OCI-LY7 (cell line): ENCODE results near the gene RINL. TPM values are rescaled to one million over a fixed set of nuclear protein-coding genes. Genes with fewer than 3 reads are reported as not detected.

Experiments used
- BruUV-seq: library from RNA; stranded (reverse); fragments of 400-500 nt; replicated peaks from 2 replicates; lab custom pipeline; 2021; lab: Mats Ljungman, UMichigan
- CTCF ChIA-PET: fragments of 300-600 bp; sonication (Branson Sonifier 250); formaldehyde crosslinking; loops from one replicate; lab custom pipeline; 2022; ENCODE audit warnings: antibody characterized with exemption; ENCODE audit not compliant: unreplicated experiment; lab: Charles Lee
- POLR2A ChIA-PET: fragments of 300-600 bp; sonication (Branson Sonifier 250); formaldehyde crosslinking; loops from one replicate; lab custom pipeline; 2022; ENCODE audit warnings: antibody characterized with exemption; lab: Charles Lee
- DNase-seq: peaks from one replicate; pipeline ENCODE4 v3.0.0-alpha.2; 2015; ENCODE audit warnings: low spot score
- H2AFZ ChIP-seq: fragments of 200-600 bp; sonication (generic), shearing (Covaris generic); 2 replicates; pipeline ENCODE4 v1.6.1; 2014; ENCODE audit warnings: mild to moderate bottlenecking, antibody characterized with exemption, low read length, moderate library complexity
- H3K27ac ChIP-seq: fragments of 200-600 bp; sonication (generic); 2 replicates; pipeline ENCODE4 v1.5.1; 2014; ENCODE audit warnings: mixed run types, low read depth, mild to moderate bottlenecking, moderate library complexity, low read length, inconsistent platforms; ENCODE audit not compliant: poor library complexity, severe bottlenecking
- H3K36me3 ChIP-seq: fragments of 200-600 bp; sonication (generic); 2 replicates; pipeline ENCODE4 v1.6.1; 2014; ENCODE audit warnings: mild to moderate bottlenecking, antibody characterized with exemption, low read length, moderate library complexity, mixed read lengths; ENCODE audit not compliant: insufficient read depth
- H3K4me1 ChIP-seq: fragments of 200-600 bp; sonication (generic); 2 replicates; pipeline ENCODE4 v1.5.1; 2014; ENCODE audit warnings: mild to moderate bottlenecking, low read length; ENCODE audit not compliant: insufficient read depth, poor library complexity, severe bottlenecking
- H3K4me2 ChIP-seq: fragments of 200-600 bp; sonication (generic); 2 replicates; pipeline ENCODE4 v1.6.1; 2014; ENCODE audit warnings: mild to moderate bottlenecking, low read length
- H3K4me3 ChIP-seq: fragments of 200-600 bp; sonication (generic); 2 replicates; pipeline ENCODE4 v1.5.1; 2014; ENCODE audit warnings: mild to moderate bottlenecking, low read depth, low read length; ENCODE audit not compliant: poor library complexity, severe bottlenecking
- H3K79me2 ChIP-seq: fragments of 200-600 bp; sonication (generic); 2 replicates; pipeline ENCODE4 v1.6.1; 2016; ENCODE audit warnings: low read depth, mild to moderate bottlenecking, low read length, moderate library complexity, mixed read lengths; ENCODE audit not compliant: insufficient read depth
- H3K9me2 ChIP-seq: fragments of 200-600 bp; sonication (generic); 2 replicates; pipeline ENCODE4 v1.6.1; 2016; ENCODE audit warnings: mild to moderate bottlenecking, low read length, mixed read lengths; ENCODE audit not compliant: insufficient read depth
- H3K9me3 ChIP-seq: fragments of 200-600 bp; sonication (generic); 2 replicates; pipeline ENCODE4 v1.6.1; 2014; ENCODE audit warnings: mild to moderate bottlenecking, mixed run types, low read length, mixed read lengths
- H4K20me1 ChIP-seq: fragments of 200-600 bp; sonication (generic); 2 replicates; pipeline ENCODE4 v1.6.1; 2014; ENCODE audit warnings: mild to moderate bottlenecking, antibody characterized with exemption, low read length, moderate library complexity, mixed read lengths; ENCODE audit not compliant: insufficient read depth
- CTCF ChIP-seq: fragments of 200-600 bp; sonication (generic); conservative IDR thresholded peaks from 2 replicates; pipeline ENCODE4 v1.5.1; 2014; ENCODE audit warnings: mild to moderate bottlenecking, antibody characterized with exemption, low read length, moderate library complexity, mixed read lengths
- EZH2phosphoT487 ChIP-seq: fragments of 200-600 bp; sonication (generic); IDR thresholded peaks from 2 replicates; pipeline ENCODE4 v1.6.1; 2018; ENCODE audit warnings: low read depth, borderline replicate concordance, mild to moderate bottlenecking, mixed run types, antibody characterized with exemption, low read length, moderate library complexity, mixed read lengths
- intact Hi-C: fragments of 100-400 bp; cut with micrococcal nuclease; formaldehyde crosslinking; loops from one replicate; pipeline ENCODE4 v1.10.0; 2022; ENCODE audit not compliant: unreplicated experiment
- total RNA-seq, 2 experiments: library from RNA; depleted of rRNA in 1 of 2; stranded (reverse); fragments of >200 nt in 1 of 2; shearing (Covaris generic) in 1 of 2; gene quantifications; 2 replicates each; pipeline ENCODE4 v1.2.3, GENCODE V29; 2014 to 2022

RINL gene
- total RNA-seq, 2 experiments from 2014 or later: 26.3 to 42.1 TPM

GRCh38 chr19:38850436-38850975, 27.6 kb downstream of the RINL start:
- POLR2A ChIA-PET: interaction anchor here (0.6 to 1.2 kb wide), 2 partner anchors 11 to 28 kb away, joined by 3 to 4 read pairs; partner anchors contain the start of gene RINL
- Histone ChIP-seq H3K36me3 (peaks cover 37% of the 10 kb centered on the region), H3K9me2 (no peaks in the 10 kb centered on the region), H4K20me1 (peaks cover 26% of the 10 kb centered on the region), H3K9me3 (no peaks in the 10 kb centered on the region), H2AFZ (no peak overlapping the region; the same call in 1 of the 2 replicates), H3K27ac (peak overlapping the region; percentile 92), H3K79me2 (peaks cover 42% of the 10 kb centered on the region), H3K4me2 (peak overlapping the region; percentile 97), H3K4me1 (peaks cover 29% of the 10 kb centered on the region), H3K4me3 (peak overlapping the region; percentile 78)
- CTCF ChIA-PET: interaction anchor here (0.5 to 0.6 kb wide), 2 partner anchors 181 to 229 kb away, joined by 3 to 4 read pairs; no protein-coding TSS in a partner anchor
- intact Hi-C loops: loop anchor here (1.0 to 10.0 kb wide), 6 partner anchors 37 to 873 kb away; partner anchors contain the start of genes MRPS12, NFKBIB, SARS2 and SIRT2
- TSS peak; percentile 99 for BruUV-seq
- TF ChIP-seq EZH2phosphoT487 (no peak), CTCF (no peak)
- DNase-seq: no peak

- Histone ChIP-seq H3K4me3 (peak within 1 kb of the TSS; percentile 94), H3K4me1 (peaks cover 29% of the 10 kb centered on the region), H3K79me2 (peaks cover 48% of the 10 kb centered on the region), H4K20me1 (peaks cover 26% of the 10 kb centered on the region), H3K4me2 (peak within 1 kb of the TSS; percentile 99), H3K9me2 (no peaks in the 10 kb centered on the region), H3K36me3 (peaks cover 42% of the 10 kb centered on the region), H3K9me3 (no peaks in the 10 kb centered on the region), H2AFZ (no peak within 1 kb of the TSS; the same call in 1 of the 2 replicates), H3K27ac (peak within 1 kb of the TSS; percentile 92)
- ChIA-PET CTCF (no interaction called here), POLR2A (interaction anchor here (0.9 to 1.0 kb wide), 3 partner anchors 8 to 87 kb away, joined by 5 to 6 read pairs (median 5); no protein-coding TSS in a partner anchor)
- intact Hi-C loops: loop anchor here (1.0 to 10.0 kb wide), 6 partner anchors 37 to 873 kb away; partner anchors contain the start of genes MRPS12, NFKBIB, SARS2 and SIRT2
- BruUV-seq: no TSS peak
- DNase-seq: peak; percentile 100
- TF ChIP-seq EZH2phosphoT487 (no peak), CTCF (peak; percentile 42)
These were observed 28.1 kb downstream of the RINL start, which contains the start of gene HNRNPL for GRCh38 chr19:38849860-38850435. Gene HNRNPL, minus strand, starts transcription at chr19:38849986. Its CDS starts 20 bp downstream, at chr19:38849966.
